CD4-positive, alpha-beta T cell treated with Interleukin-6 at 100 ng/mL for 8 hours (primary cell): ENCODE measurements around the gene XPA.

Experiments used
- DNase-seq: peaks from one replicate; pipeline ENCODE4 v3.0.0-alpha.2; 2020; ENCODE audit warnings: mixed read lengths, low spot score

Gene XPA

DNA sequence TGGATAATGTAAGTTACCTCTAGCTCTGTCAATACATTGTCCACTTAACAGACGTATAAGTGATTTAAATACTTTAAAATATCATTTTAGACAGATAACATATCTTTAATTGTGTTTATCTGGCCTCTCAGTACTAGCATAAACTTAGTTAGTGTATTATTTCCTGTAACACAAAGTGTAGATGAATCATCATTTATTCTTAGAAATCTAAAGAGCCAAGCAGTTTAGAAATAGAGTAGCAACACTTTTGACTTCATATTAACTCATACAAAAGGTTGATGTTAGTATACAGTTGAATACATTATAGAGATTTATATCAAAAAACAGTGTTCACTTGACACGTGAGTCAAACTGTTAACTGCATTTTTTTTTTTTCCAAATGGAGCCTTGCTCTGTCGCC lies 45.5 kb downstream of the XPA start:
- DNase-seq: no peak

DNA sequence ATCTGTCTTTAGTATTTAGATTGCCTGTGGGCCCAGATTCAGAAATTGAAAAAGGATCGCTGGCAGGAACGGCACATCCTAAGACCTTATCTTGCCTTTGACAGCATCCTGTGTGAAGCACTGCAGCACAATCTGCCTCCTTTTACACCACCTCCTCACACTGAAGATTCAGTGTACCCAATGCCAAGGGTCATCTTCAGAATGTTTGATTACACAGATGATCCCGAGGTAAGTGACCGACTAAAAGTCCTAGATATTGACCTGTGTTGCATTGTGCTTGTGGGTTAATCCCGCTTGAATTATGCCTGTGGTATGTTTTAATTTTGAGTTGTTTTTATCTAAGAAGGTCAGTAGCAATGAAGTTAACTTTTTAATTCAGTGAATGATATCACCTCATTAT lies 49.1 kb downstream of the XPA start:
- DNase-seq: no peak

DNA sequence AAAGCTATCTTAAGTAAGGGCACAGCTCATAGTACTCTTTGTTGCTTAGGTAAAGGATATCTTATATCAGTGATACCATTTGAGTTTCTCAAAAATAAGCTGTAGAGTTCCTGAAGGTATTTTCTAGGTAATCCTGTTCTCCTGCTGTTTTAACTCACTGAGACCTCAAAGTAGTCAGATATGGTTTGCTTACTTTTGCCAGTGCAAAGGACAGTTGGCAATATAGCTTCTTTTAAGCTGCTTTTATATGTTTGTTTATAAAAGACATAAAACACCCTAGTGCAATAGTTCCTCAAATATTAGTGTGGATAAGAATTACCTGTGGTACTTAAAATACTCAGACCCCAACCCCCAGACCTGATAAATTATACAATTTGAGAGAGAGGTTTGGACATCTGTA lies 51.4 kb downstream of the XPA start:
- no peak for DNase-seq

DNA sequence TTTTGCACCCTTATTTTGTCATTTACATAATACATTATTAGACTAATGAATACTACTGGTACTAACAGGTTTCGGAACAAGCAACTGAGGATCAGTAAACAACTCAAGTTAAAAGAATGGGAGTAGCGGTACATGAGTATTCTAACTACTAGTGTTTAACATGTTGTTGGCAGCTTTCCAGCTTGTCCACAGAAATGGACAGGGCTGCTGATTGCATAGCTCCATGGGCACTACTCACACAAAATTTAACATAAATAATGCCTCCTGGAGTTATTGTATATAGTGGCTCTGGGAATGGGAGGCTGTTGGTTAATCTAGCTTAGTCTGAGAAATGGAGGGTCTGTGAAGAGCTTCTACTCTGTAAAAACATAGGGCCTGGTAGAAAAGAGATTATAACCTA lies 56.8 kb downstream of the XPA start:
- DNase-seq: no peak

DNA sequence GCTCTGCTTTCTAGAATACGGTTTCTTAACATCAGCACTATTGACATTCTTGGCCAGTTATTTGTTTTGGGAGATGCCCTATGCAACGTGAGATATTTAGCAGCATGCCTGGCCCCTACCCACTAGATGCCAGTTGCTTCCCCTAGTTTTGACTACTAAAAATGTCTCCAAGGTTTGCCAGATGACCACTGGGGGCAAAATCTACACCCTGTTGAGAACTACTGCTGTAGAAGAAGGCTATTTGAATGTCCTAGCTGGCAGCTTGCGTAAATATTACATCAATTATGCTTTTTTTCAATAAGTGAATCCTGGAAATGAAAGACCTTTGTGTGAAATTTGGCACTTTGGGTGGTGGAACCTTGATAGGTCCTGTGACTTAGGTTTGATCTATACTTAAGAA lies 58.5 kb downstream of the XPA start:
- DNase-seq: no peak

DNA sequence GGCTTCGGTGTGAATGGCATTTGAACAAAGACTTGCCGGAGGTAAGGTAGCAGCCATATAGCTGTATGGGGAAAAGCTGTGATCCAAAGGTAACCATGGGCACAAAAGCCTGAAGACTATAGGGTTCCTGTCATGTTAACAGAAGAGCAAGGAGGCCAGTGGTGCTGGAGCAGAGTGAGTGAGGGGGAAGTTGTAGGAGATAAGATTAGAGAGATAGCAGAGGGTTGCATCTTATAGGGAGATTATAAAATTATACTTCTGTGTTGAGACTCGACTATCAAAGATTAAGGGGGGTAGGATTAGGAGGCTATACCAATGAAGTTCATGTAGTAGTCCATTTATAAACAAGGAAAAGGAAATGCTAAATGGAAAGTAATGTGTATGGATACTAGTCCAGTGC lies 60.2 kb downstream of the XPA start:
- no peak for DNase-seq

DNA sequence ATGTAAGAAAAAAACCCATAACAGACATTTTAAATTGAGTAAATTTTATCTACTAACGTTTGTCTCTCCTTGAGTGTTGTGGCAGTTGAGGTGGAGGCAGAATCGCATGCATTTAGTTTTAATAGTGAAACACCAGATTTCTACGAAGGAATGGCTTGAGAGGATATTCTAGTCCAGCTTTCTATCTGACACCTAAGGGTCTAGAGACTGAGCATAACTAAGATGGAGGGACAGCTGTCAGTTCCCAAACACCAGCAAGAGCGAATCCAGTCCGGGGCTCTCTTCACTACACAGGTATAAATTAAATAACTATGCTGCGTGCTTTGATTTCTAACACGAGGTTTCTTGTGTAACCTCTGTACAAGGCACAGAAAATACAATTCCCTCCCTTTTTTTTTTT lies 62.1 kb downstream of the XPA start:
- no peak for DNase-seq

DNA sequence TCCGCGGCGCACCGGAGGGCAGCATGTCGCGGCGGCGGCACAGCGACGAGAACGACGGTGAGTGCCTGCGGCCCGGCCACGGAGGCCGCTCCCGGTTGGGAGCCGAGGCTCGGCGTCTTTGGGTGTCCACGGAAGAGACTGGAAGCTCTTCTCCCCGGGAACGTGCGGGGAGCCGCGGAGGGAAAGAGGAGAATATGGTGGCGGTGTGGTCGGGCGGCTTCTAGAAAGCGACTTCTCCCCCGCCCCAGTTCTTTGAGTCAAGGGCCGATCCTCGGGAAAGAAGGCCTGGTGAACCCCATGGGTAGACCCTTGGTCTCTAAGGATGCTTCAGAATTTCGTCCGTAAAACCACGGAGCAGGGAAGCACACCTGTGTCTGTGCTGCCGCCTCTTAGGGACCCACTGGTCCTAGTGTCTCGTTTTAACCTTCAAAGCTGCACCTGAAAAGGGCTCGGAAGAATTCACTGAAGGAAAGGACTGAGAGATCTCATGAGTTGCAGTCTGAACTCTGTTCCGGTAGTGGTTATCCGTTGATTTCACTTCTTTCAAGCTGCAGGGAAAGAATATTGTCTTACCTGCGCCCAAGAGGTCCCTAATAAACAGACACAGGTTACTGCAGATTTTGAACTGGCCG lies 63.2 kb downstream of the XPA start:
- DNase-seq: peak; percentile 2

DNA sequence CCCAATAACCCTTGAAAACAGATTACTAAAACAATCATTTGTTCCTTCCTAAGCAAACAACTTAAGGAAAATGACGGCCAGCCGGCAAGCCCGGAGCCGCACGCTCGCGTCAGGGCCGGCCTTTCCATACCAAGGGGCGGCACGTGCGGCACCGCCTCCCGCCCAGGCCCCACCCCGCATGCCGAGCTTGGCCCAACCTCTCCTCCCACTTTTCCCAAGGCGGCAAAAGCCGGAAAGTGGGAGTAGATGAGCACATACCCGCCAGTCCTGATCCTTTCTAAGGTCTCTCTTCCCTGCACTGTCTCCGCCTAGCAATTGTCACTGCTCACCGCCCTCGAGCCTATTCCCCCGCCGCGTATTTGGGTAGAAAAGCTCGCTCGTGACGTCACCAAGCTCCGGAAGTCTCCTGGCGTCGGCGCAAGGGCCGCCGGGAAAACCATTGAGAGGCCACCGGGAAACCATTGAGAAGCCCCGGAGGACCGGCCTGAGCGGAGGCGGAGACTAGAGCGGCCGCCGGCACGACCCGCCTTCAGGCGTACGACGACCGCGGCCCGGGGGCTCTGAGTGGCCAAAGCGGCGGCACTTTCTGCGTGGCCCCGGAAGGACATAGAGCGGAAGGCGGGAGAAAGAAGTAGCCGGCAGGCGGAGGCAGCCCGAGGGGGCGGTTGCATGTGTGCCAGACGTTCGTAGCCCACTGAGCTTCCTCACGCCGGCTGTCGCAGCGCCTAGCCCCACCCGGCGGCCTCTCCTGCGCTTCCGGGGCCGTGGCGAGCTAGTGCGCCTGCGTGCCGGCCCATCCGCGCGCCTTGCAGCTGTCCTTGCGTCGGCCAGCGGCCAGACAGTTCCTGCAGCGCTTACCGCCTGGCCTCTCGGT lies 63.9 kb downstream of the XPA start, which contains the start of the genes NCBP1 and TSTD2:
TSS of gene NCBP1 (plus strand) at position 837 of the 874 bp plus-strand sequence. CDS start 61 bp downstream, outside the sequence.
TSS of gene TSTD2 (minus strand) at position 384 of the 874 bp plus-strand sequence. CDS start 5,806 bp downstream, outside the sequence.
- peak; percentile 96 for DNase-seq

DNA sequence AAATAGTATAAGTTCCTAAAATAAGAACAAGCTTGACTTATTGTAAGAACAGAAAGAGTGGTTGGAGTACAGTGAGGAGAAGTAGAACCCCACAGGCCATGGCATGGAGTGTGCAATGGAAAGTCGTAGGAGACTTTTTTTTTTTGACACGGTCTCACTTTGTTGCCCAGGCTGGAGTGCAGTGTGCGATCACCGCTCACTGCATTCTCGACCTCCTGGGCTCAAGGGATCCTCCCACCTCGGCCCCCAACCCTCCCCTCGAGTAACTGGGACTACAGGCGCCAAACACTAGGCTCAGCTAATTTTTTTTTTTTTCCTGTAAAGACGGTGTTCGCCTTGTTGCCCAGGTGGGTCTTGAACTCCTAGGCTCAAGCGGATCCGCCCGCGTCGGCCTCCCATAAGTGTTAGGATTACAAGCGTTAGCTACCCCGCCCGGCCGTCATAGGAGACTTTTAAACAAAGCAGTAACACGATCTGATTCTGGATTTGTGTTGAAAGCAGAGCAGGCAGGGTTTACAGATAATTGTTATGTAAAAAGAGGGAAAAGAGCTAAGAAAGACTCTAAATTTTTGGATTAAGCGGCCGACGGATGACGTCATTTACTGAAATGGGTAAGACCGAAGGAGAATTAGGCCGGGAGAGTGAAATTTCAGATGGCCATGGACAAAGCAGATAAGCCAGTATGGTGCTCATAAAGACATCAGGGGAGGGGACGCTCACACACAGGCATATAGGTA lies 64.7 kb downstream of the XPA start:
- DNase-seq: no peak

DNA sequence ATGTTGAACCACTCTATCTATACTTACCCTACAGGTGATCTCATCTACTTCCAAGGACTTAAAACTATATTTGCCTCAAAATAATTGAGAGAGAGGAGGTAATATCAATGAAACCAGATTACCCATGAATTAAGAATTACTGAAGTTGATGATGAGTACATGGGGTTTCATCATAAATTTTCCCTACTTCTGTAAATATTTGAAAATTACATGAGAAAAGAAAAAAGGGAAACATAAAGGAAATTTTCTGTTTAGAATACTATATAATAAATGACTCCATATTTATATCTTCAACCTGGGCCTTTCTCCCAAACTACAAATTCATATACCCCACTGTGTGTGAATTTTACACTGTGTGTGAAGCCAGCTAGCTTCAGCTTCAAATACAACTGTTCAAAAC lies 66.5 kb downstream of the XPA start:
- DNase-seq: no peak

DNA sequence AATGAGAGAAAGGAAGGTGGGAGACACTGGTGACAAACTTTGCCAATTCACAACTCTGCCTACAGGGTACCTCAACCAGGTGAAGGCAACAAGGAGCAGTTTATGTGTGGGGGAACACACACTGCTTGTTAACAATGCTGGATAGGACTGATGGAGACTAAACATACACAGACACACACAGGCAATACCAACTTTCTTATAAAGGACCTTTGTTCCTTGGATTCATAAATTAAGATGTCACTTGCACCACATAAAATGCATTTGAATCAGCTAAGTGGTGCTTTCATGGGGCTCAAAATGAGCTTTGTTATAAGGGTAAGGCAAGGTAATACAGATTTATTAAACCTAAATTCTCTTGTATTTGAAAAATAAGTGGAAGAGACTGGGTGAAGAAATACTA lies 68.0 kb downstream of the XPA start:
- no peak for DNase-seq

DNA sequence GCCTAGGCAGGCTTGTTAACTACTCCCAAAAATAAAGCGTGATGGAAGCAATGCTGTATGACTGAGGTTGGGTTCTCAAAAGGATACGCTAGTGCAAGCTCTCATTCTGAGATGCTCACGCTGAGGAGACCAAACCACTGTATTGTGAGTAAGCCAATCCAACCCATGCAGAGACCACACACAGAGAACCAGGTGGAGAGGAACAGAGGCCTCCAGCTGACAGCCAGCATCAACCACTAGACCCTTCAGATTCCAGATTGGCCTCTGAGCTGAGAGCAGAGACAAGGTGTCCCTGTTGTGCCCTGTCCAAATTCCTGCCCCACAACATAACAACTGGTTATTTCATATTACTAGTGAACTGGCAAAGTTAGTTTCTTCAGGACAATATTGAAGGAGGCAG lies 68.5 kb downstream of the XPA start:
- no peak for DNase-seq

DNA sequence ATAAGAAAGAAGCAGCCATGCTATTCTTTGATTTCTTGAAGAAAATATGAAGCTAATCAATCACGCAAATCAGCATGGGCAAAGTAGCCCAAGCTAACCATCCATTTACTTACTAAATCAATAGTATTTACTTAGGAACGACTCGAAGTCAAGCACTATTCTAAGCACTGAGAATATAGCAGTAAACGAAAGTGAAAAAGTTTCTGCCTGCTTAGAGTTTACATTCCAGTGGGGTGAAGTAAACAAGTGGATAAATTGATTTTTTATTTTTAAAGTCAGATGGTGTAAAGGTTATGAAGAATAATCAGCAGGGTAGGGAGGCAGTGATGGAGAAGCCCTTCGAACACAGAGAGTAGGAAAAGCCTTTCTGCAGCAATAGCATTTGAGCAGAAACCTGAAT lies 69.5 kb downstream of the XPA start:
- DNase-seq: no peak

DNA sequence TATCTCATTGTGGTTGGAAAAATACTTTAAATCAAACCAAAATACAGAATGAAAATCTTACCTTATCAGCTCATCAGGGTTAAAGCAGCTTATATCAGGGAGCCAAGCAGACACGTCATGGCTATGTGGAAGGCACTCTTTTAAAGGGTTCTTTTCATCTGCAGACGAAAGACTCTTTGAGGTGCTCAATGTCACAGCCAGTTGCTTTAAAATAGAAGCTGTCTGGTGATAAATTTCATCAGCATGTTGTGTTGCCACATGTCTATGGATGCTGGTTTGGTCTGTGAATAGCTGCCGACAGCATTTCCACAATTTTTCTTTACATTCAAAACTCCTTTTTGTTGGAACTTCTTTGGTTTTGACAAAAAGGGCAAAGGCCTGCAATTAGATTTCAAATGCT lies 71.5 kb downstream of the XPA start:
- DNase-seq: no peak
